ENCODE measurements around the gene SRC. TPM values are rescaled to one million over a fixed set of nuclear protein-coding genes. Genes with fewer than 3 reads are reported as not detected.

Gene SRC
- total RNA-seq, 1 donor from 2014 or later, result 25.1 TPM

DNA sequence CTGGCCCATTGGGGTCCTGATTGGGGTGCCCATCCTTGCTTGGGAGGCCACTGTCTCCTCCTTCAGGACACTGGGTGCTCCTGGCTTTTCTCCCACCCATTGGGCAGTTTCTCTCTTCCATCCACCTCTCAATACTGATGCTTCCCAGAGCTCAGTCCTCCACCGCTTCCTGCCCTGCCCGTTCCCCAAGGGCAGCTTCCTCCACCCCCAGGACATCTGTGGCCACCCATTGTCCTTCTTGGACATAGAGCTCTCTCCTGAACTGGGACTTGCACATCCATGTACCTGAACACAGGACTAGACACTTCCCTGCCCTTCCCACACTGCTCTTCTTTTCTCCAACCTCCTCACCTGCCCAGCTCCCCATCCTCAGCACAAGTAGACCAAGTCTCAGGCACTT lies 105.7 kb downstream of the SRC start:
- Mint-ChIP-seq H3K9me3 (ENCODE audit: low read depth) (peaks cover 25% of the 10 kb centered on the region), H3K27ac (ENCODE audit: unreplicated experiment) (no peak overlapping the region), H3K27me3 (ENCODE audit: low read depth) (peaks cover 19% of the 10 kb centered on the region), H3K4me3 (ENCODE audit: unreplicated experiment) (no peak overlapping the region), H3K36me3 (ENCODE audit: low read depth) (peaks cover 5% of the 10 kb centered on the region), H3K4me1 (ENCODE audit: low read depth) (no peaks in the 10 kb centered on the region)
- no peak for DNase-seq (ENCODE audit: low spot score)
- TF ChIP-seq, protein P1, sequence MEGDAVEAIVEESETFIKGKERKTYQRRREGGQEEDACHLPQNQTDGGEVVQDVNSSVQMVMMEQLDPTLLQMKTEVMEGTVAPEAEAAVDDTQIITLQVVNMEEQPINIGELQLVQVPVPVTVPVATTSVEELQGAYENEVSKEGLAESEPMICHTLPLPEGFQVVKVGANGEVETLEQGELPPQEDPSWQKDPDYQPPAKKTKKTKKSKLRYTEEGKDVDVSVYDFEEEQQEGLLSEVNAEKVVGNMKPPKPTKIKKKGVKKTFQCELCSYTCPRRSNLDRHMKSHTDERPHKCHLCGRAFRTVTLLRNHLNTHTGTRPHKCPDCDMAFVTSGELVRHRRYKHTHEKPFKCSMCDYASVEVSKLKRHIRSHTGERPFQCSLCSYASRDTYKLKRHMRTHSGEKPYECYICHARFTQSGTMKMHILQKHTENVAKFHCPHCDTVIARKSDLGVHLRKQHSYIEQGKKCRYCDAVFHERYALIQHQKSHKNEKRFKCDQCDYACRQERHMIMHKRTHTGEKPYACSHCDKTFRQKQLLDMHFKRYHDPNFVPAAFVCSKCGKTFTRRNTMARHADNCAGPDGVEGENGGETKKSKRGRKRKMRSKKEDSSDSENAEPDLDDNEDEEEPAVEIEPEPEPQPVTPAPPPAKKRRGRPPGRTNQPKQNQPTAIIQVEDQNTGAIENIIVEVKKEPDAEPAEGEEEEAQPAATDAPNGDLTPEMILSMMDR (IDR thresholded peaks at IDR 0.05), result no peak

DNA sequence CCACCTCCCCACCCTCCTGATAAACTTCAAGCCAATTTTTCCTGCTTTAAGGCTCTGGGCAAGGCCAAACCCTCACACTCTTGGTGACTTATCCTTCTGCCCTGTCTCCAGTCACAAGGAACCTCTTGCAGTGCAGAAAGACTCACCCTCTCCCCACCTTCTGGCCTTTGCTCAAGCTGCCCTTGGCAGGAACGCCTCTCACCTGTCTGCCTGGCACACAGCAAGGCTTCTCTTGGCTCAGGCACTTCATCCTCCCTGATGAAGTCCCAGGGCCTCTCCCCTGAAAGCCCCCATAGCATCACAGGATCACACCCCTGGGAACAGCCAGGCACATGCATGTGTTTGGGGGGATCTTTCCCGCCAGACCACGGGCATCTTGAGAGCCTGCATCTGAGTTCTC lies 106.3 kb downstream of the SRC start:
- DNase-seq (ENCODE audit: low spot score), result no peak
- H3K36me3 Mint-ChIP-seq (ENCODE audit: low read depth), result peaks cover 5% of the 10 kb centered on the region
- no peak overlapping the region for H3K27ac Mint-ChIP-seq (ENCODE audit: unreplicated experiment)
- H3K4me1 Mint-ChIP-seq (ENCODE audit: low read depth), result no peaks in the 10 kb centered on the region
- H3K9me3 Mint-ChIP-seq (ENCODE audit: low read depth), result peaks cover 31% of the 10 kb centered on the region
- peaks cover 19% of the 10 kb centered on the region for H3K27me3 Mint-ChIP-seq (ENCODE audit: low read depth)
- no peak overlapping the region for H3K4me3 Mint-ChIP-seq (ENCODE audit: unreplicated experiment)
- TF ChIP-seq, protein P1 (IDR thresholded peaks at IDR 0.05), result no peak

DNA sequence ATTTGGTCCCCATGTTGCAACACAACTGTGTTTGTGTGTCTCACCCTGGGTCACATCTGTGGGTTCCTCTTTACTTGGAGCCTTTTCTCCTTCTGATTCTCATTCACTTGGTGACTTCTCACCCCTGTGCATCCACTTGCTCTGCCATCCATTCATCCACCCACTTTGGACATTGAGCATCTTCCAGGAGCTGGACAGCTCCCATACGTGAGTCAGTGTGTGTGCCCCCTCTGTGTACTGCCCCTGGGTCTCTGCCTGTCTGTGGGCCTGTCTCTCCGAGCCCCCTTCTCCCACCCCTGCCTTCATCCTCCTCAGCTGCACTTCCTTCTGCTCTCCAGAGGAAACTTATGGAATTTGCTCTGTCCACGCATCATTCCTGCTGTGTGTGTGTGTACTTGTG lies 107.3 kb downstream of the SRC start:
- no peak for DNase-seq (ENCODE audit: low spot score)
- Mint-ChIP-seq H3K4me1 (ENCODE audit: low read depth) (no peaks in the 10 kb centered on the region), H3K27ac (ENCODE audit: unreplicated experiment) (no peak overlapping the region), H3K27me3 (ENCODE audit: low read depth) (peaks cover 19% of the 10 kb centered on the region), H3K36me3 (ENCODE audit: low read depth) (peaks cover 5% of the 10 kb centered on the region), H3K9me3 (ENCODE audit: low read depth) (peaks cover 39% of the 10 kb centered on the region), H3K4me3 (ENCODE audit: unreplicated experiment) (no peak overlapping the region)
- TF ChIP-seq, protein P1 (IDR thresholded peaks at IDR 0.05), result no peak

DNA sequence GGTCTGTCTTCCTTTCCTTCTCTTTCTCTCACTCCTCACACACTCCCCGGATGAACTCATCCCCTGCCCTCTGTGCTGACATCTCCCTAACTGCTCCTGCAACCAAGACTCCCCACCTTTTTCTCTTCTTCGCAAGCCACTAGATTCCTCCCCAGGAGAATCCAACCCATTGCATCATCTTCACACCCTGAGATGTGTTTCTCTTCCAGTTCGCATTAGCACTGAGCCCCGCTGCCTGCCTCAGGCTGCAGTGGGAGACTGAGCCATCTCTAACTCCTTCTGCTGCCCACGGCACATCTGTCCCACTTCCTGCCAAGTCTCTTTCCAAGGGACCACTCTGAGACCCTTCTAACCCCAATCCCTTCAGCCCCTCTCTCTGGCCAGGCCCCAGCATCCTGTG lies 107.9 kb downstream of the SRC start:
- Mint-ChIP-seq H3K27me3 (ENCODE audit: low read depth) (peaks cover 19% of the 10 kb centered on the region), H3K27ac (ENCODE audit: unreplicated experiment) (no peak overlapping the region), H3K36me3 (ENCODE audit: low read depth) (peaks cover 5% of the 10 kb centered on the region), H3K4me3 (ENCODE audit: unreplicated experiment) (no peak overlapping the region), H3K9me3 (ENCODE audit: low read depth) (peaks cover 44% of the 10 kb centered on the region), H3K4me1 (ENCODE audit: low read depth) (no peaks in the 10 kb centered on the region)
- no peak for DNase-seq (ENCODE audit: low spot score)
- TF ChIP-seq, protein P1 (IDR thresholded peaks at IDR 0.05), result no peak

DNA sequence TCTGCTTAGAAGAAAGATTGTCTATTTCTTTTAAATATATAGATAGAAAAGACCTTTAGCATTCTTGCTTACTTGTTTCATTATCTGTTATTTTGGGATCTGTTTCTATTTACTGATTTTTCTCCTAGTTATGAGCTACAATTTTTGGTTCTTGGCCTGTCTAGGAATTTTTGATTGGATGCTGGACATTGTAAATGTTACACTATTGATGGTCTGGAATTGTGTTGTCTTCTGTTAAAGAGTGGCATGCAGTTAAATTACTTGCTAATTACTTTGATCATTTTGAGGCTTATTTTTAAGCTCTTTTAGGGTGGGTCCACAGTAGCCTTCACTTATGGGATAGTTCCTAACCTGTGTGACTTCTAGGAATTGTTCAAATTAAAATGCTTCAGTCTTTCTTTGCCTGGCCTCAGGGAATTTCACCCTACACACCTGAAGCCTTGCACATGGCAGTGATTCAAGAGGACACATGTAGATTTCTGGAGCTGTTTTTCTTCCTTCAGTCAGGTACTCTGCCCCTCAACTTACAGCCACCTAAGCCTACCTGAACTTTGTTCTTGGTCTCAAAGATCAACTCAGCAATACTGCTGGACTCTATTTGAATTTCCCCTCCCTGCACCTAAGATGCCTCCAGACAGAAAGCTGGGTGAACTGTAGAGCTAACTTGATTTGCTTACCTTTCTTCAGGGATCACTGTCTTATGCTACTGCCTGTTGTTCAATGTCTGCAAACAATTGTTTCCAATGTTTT lies 108.9 kb downstream of the SRC start:
- TF ChIP-seq, protein P1 (IDR thresholded peaks at IDR 0.05), result no peak
- no peak overlapping the region for H3K27ac Mint-ChIP-seq (ENCODE audit: unreplicated experiment)
- no peak overlapping the region for H3K4me3 Mint-ChIP-seq (ENCODE audit: unreplicated experiment)
- peaks cover 7% of the 10 kb centered on the region for H3K36me3 Mint-ChIP-seq (ENCODE audit: low read depth)
- H3K27me3 Mint-ChIP-seq (ENCODE audit: low read depth), result peaks cover 19% of the 10 kb centered on the region
- no peak for DNase-seq (ENCODE audit: low spot score)
- peaks cover 46% of the 10 kb centered on the region for H3K9me3 Mint-ChIP-seq (ENCODE audit: low read depth)
- H3K4me1 Mint-ChIP-seq (ENCODE audit: low read depth), result no peaks in the 10 kb centered on the region

Other genes with a start within 250 kb of the SRC start
- gene RPN2, start 166.8 kb upstream of the SRC start, total RNA-seq, result 183 to 194 TPM (median 185 TPM) in 3 replicates
- gene MROH8, start 166.6 kb upstream of the SRC start, total RNA-seq, result 2.5 to 6.1 TPM (median 2.8 TPM) in 3 replicates
- gene GHRH, start 84.3 kb upstream of the SRC start, total RNA-seq, result not detected in 3 replicates
- gene MANBAL, start 56.5 kb upstream of the SRC start, total RNA-seq, result 30.9 to 34.1 TPM (median 32.5 TPM) in 3 replicates
- 1.4 to 3.1 TPM (median 2.7 TPM) in 3 replicates for gene NNAT, start 175.1 kb downstream of the SRC start, total RNA-seq
- gene BLCAP, start 181.7 kb downstream of the SRC start, total RNA-seq, result 56.6 to 66.2 TPM (median 65.1 TPM) in 3 replicates

All from chondrocyte (in vitro differentiated cells).